RCC 7860 (cell line): ENCODE data around the gene WNT7A.

Experiments
- DNase-seq: peaks from one replicate; pipeline ENCODE4 v3.0.0-alpha.2; 2015; ENCODE audit warnings: low spot score
- FAIRE-seq: peaks from 2 replicates; lab custom pipeline; 2012; peaks lifted over from hg19 to GRCh38; lab: Jason Lieb, UNC

WNT7A gene

GRCh38 chr3:13849018-13849417 is 30.9 kb downstream of the WNT7A start:
- FAIRE-seq (no peak), DNase-seq (no peak)

GRCh38 chr3:13846716-13847570 is 32.9 kb downstream of the WNT7A start:
- FAIRE-seq (no peak), DNase-seq (no peak)

- FAIRE-seq: no peak
- DNase-seq: no peak
These were observed 33.6 kb downstream of the WNT7A start for GRCh38 chr3:13846238-13846637.

- DNase-seq (no peak), FAIRE-seq (no peak)
These were observed 34.1 kb downstream of the WNT7A start for GRCh38 chr3:13845806-13846205.

GRCh38 chr3:13844911-13845310 is 35.0 kb downstream of the WNT7A start:
- FAIRE-seq: no peak
- DNase-seq: no peak

- no peak for FAIRE-seq
- no peak for DNase-seq
These were observed 35.6 kb downstream of the WNT7A start for GRCh38 chr3:13844286-13844685.

- DNase-seq (no peak), FAIRE-seq (no peak)
These were observed 36.5 kb downstream of the WNT7A start for GRCh38 chr3:13843351-13843750.

GRCh38 chr3:13842226-13842625 is 37.6 kb downstream of the WNT7A start:
- DNase-seq (no peak), FAIRE-seq (no peak)

GRCh38 chr3:13841826-13842225 is 38.0 kb downstream of the WNT7A start:
- DNase-seq (no peak), FAIRE-seq (no peak)

- DNase-seq: no peak
- FAIRE-seq: no peak
These were observed 38.7 kb downstream of the WNT7A start for GRCh38 chr3:13841141-13841540.

GRCh38 chr3:13840456-13840855 is 39.4 kb downstream of the WNT7A start:
- no peak for FAIRE-seq

GRCh38 chr3:13839726-13840340 is 40.0 kb downstream of the WNT7A start:
- DNase-seq: no peak

More at GRCh38 chr3:13840456-13840855, 39.4 kb downstream of the WNT7A start:
- no peak for DNase-seq

GRCh38 chr3:13839253-13839652 is 40.6 kb downstream of the WNT7A start:
- FAIRE-seq (no peak), DNase-seq (no peak)

More at GRCh38 chr3:13839726-13840340, 40.0 kb downstream of the WNT7A start:
- FAIRE-seq: no peak

GRCh38 chr3:13838421-13838820 is 41.5 kb downstream of the WNT7A start:
- no peak for FAIRE-seq

GRCh38 chr3:13837751-13838150 is 42.1 kb downstream of the WNT7A start:
- FAIRE-seq (no peak), DNase-seq (no peak)

More at GRCh38 chr3:13838421-13838820, 41.5 kb downstream of the WNT7A start:
- no peak for DNase-seq

- FAIRE-seq: no peak
- no peak for DNase-seq
These were observed 42.9 kb downstream of the WNT7A start for GRCh38 chr3:13836658-13837587.

- DNase-seq (no peak), FAIRE-seq (no peak)
These were observed 44.6 kb downstream of the WNT7A start for GRCh38 chr3:13835246-13835645.

- DNase-seq: no peak
- FAIRE-seq: no peak
These were observed 45.4 kb downstream of the WNT7A start for GRCh38 chr3:13834258-13835035.

GRCh38 chr3:13833506-13834257 is 46.2 kb downstream of the WNT7A start:
- no peak for DNase-seq
- FAIRE-seq: no peak

- DNase-seq (no peak), FAIRE-seq (no peak)
These were observed 47.7 kb downstream of the WNT7A start for GRCh38 chr3:13832130-13832529.
